Caco-2 (cell line): ENCODE results near the gene GIPC3. TPM values are rescaled to one million over a fixed set of nuclear protein-coding genes. Genes with fewer than 3 reads are reported as not detected.
"Not testable (repeated sequence)": the region's sequence is repeated elsewhere in the genome, so short reads cannot be mapped to it uniquely, and the experiment has no call there.

Experiments used
- BruUV-seq: library from RNA; stranded (reverse); fragments of 400-500 nt; replicated peaks from 2 replicates; lab custom pipeline; 2021; lab: Mats Ljungman, UMichigan
- CTCF ChIA-PET: fragments of 300-600 bp; sonication (Branson Sonifier 250); formaldehyde crosslinking; loops from one replicate; lab custom pipeline; 2022; ENCODE audit warnings: antibody characterized with exemption; lab: Charles Lee
- POLR2A ChIA-PET: fragments of 300-600 bp; sonication (Branson Sonifier 250); formaldehyde crosslinking; loops from one replicate; lab custom pipeline; 2022; ENCODE audit warnings: antibody characterized with exemption; lab: Charles Lee
- DNase-seq, 2 experiments: peaks; one replicate each; pipeline versions ENCODE4 v3.0.0 to v3.0.0-alpha.2; 2020 to 2022
- H3K27me3 ChIP-seq: replicated peaks from 2 replicates; pipeline ENCODE4 v1.6.0; 2011; ENCODE audit warnings: low read length; ENCODE audit not compliant: control insufficient read depth, insufficient read depth
- H3K36me3 ChIP-seq: 2 replicates; pipeline ENCODE4 v1.5.1; 2011; ENCODE audit warnings: low read length; ENCODE audit not compliant: control insufficient read depth, insufficient read depth
- H3K4me1 ChIP-seq: fragments of 250-450 bp; sonication (Bioruptor Pico); 2 replicates; pipeline ENCODE4 v1.5.1; 2020; ENCODE audit warnings: mild to moderate bottlenecking
- H3K4me3 ChIP-seq: 2 replicates; pipeline ENCODE4 v1.5.1; 2011; ENCODE audit warnings: low read depth, mild to moderate bottlenecking, control low read depth, low read length
- H3K9me3 ChIP-seq: fragments of 250-450 bp; sonication (Bioruptor Pico); 2 replicates; pipeline ENCODE4 v1.5.1; 2020; ENCODE audit warnings: mild to moderate bottlenecking, moderate library complexity
- H3K27ac Mint-ChIP-seq: one replicate; pipeline ENCODE4 v1.8.0; 2022; ENCODE audit warnings: mixed read lengths; ENCODE audit not compliant: unreplicated experiment
- H3K27me3 Mint-ChIP-seq: one replicate; pipeline ENCODE4 v1.8.0; 2022; ENCODE audit warnings: mixed read lengths; ENCODE audit not compliant: insufficient read depth, unreplicated experiment
- H3K36me3 Mint-ChIP-seq: one replicate; pipeline ENCODE4 v1.8.0; 2022; ENCODE audit warnings: mild to moderate bottlenecking, mixed read lengths; ENCODE audit not compliant: insufficient read depth, unreplicated experiment
- H3K4me1 Mint-ChIP-seq: one replicate; pipeline ENCODE4 v1.8.0; 2022; ENCODE audit warnings: low read depth, mixed read lengths; ENCODE audit not compliant: unreplicated experiment
- H3K4me3 Mint-ChIP-seq: one replicate; pipeline ENCODE4 v1.8.0; 2022; ENCODE audit warnings: mild to moderate bottlenecking, moderate library complexity, mixed read lengths; ENCODE audit not compliant: unreplicated experiment
- H3K9me3 Mint-ChIP-seq: one replicate; pipeline ENCODE4 v1.8.0; 2022; ENCODE audit warnings: mixed read lengths; ENCODE audit not compliant: unreplicated experiment
- intact Hi-C: fragments of 100-400 bp; cut with micrococcal nuclease; formaldehyde crosslinking; loops from one replicate; pipeline ENCODE4 v1.10.0; 2022; ENCODE audit not compliant: unreplicated experiment
- total RNA-seq: library from RNA; stranded (reverse); gene quantifications from 2 replicates; pipeline ENCODE4 v1.2.3, GENCODE V29; 2022
- TF ChIP-seq, protein P1 (sequence below), 2 experiments: fragments of 200-600 bp in 1 of 2; IDR thresholded peaks; 1 replicate in 1 of 2; 2 replicates in 1 of 2; pipeline versions ENCODE4 v1.5.1 to v1.8.0; 2011 to 2022; ENCODE audit warnings: antibody characterized with exemption in 1 of 2, control low read depth in 1 of 2, inconsistent platforms in 1 of 2, low read depth in 1 of 2, low read length in 1 of 2, mild to moderate bottlenecking in 1 of 2, moderate library complexity in 1 of 2; ENCODE audit not compliant: insufficient read depth in 1 of 2, severe bottlenecking in 1 of 2, unreplicated experiment in 1 of 2

Gene GIPC3
- total RNA-seq, 1 experiment from 2014 or later: not detected

DNA sequence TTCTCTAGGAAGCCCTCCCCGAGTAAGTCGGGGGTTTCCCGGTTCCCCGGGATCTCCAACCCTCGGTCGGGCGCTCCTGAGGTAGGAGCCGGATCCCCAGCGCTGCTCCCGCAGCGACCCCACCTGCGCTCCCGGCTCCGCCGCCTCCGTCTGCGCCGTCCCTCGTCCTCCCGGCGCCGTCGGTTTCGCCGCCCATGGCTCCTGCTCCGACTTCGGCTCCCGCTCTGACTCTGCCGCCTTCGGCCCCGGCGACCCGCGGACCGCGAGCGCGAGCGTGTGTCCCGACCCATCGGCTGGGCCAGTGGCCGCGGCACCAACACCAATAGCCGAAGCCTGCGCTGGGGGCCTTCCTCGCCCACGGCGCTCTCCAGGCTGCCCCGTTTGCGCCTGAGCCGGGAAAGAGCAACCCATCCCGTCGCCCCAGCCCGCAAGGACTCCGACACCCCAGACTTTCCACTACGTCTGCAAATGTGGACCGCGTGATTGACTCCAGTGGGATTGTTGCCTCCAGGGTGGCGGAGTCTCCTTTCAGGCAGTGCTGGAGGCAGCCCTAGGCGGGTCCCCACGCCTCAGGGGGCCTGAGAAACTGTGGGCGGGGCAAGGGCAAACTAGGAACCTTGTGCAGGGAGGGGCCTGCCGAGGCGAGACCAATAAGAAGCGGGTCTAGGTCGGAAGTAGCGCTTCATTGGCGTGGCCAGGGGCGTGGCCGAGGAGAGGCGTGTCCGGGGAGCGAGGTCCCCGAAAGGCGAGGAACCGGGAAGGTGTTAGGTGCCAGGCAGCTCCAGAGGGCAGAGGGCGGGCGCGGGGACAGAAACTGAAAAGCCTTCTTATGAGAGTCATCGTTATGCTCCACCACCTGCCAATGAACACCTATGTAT is 41.4 kb downstream of the GIPC3 start, which contains the start of gene CACTIN:
Gene CACTIN (minus strand): TSS at position 318 of the 878 bp plus-strand sequence. CDS start 28 bp downstream, at position 290.
- Mint-ChIP-seq H3K9me3 (no peaks in the 10 kb centered on the region), H3K4me3 (peak within 1 kb of the TSS; percentile 92), H3K36me3 (peaks cover 31% of the 10 kb centered on the region), H3K27ac (peak within 1 kb of the TSS; percentile 98), H3K27me3 (no peaks in the 10 kb centered on the region), H3K4me1 (peaks cover 7% of the 10 kb centered on the region)
- no peaks in the 10 kb centered on the region for H3K9me3 ChIP-seq
- POLR2A ChIA-PET: interaction anchor here (0.6 kb wide), 1 partner anchor 537 kb away, joined by 6 read pairs; no protein-coding TSS in a partner anchor
- peak; percentile 98 to 99 for DNase-seq
- intact Hi-C loops: loop anchor here (10.0 kb wide), 1 partner anchor 72 kb away; the partner anchor contains the start of gene MFSD12
- CTCF ChIA-PET: no interaction called here
- TF ChIP-seq, protein P1, sequence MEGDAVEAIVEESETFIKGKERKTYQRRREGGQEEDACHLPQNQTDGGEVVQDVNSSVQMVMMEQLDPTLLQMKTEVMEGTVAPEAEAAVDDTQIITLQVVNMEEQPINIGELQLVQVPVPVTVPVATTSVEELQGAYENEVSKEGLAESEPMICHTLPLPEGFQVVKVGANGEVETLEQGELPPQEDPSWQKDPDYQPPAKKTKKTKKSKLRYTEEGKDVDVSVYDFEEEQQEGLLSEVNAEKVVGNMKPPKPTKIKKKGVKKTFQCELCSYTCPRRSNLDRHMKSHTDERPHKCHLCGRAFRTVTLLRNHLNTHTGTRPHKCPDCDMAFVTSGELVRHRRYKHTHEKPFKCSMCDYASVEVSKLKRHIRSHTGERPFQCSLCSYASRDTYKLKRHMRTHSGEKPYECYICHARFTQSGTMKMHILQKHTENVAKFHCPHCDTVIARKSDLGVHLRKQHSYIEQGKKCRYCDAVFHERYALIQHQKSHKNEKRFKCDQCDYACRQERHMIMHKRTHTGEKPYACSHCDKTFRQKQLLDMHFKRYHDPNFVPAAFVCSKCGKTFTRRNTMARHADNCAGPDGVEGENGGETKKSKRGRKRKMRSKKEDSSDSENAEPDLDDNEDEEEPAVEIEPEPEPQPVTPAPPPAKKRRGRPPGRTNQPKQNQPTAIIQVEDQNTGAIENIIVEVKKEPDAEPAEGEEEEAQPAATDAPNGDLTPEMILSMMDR (IDR thresholded peaks at IDR 0.05; ENCODE audit: insufficient read depth in 1 of 2, low read depth in 1 of 2, low read length in 1 of 2, severe bottlenecking in 1 of 2, unreplicated experiment in 1 of 2): no peak
- no peaks in the 10 kb centered on the region for H3K4me1 ChIP-seq
- no peaks in the 10 kb centered on the region for H3K36me3 ChIP-seq
- no TSS peak for BruUV-seq
- H3K27me3 ChIP-seq: no peaks in the 10 kb centered on the region
- H3K4me3 ChIP-seq: peak within 1 kb of the TSS; percentile 98

DNA sequence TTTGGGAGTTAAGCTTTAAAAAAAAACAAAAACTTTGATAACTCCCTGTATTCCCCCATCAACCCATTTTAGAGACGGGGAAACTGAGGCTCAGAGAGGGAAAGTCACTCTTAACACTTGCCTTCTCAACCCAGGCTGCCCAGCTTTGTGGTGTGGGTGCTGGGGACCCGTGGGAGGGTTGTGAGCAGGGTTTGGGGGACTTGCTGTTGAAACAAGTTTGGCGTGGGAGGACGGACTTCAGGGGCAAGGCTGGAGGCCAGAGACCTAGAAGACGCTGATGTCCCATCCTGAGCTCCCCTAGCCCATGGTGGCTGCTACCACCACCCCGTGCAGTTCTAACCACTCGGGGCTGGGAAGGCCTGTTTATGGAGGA is 42.1 kb downstream of the GIPC3 start:
- Histone ChIP-seq H3K4me1 (no peaks in the 10 kb centered on the region), H3K9me3 (no peaks in the 10 kb centered on the region), H3K27me3 (no peaks in the 10 kb centered on the region), H3K4me3 (no peak overlapping the region), H3K36me3 (no peaks in the 10 kb centered on the region)
- ChIA-PET POLR2A (interaction anchor here (0.6 kb wide), 1 partner anchor 536 kb away, joined by 6 read pairs; no protein-coding TSS in a partner anchor), CTCF (no interaction called here)
- Mint-ChIP-seq H3K36me3 (peaks cover 31% of the 10 kb centered on the region), H3K4me1 (peaks cover 7% of the 10 kb centered on the region), H3K9me3 (no peaks in the 10 kb centered on the region), H3K4me3 (peak overlapping the region; percentile 92), H3K27ac (peak overlapping the region; percentile 98), H3K27me3 (no peaks in the 10 kb centered on the region)
- intact Hi-C loops: loop anchor here (10.0 kb wide), 1 partner anchor 73 kb away; the partner anchor contains the start of gene MFSD12
- DNase-seq: no peak
- BruUV-seq: TSS peak; percentile 54
- TF ChIP-seq, protein P1 (IDR thresholded peaks at IDR 0.05; ENCODE audit: insufficient read depth in 1 of 2, low read depth in 1 of 2, low read length in 1 of 2, severe bottlenecking in 1 of 2, unreplicated experiment in 1 of 2): no peak

GRCh38 chr19:3628766-3629165 is 43.5 kb downstream of the GIPC3 start:
- H3K4me1 Mint-ChIP-seq, POLR2A ChIA-PET, DNase-seq, H3K27ac Mint-ChIP-seq, H3K36me3 ChIP-seq, H3K4me3 Mint-ChIP-seq, H3K9me3 Mint-ChIP-seq, H3K9me3 ChIP-seq, BruUV-seq, H3K4me1 ChIP-seq, H3K4me3 ChIP-seq, H3K27me3 Mint-ChIP-seq, H3K27me3 ChIP-seq: not testable (repeated sequence)
- CTCF ChIA-PET: interaction anchor here (0.7 kb wide), 1 partner anchor 84 kb away, joined by 7 read pairs; no protein-coding TSS in a partner anchor
- intact Hi-C loops: loop anchor here (10.0 kb wide), 1 partner anchor 74 kb away; the partner anchor contains the start of gene MFSD12
- peaks cover 41% of the 10 kb centered on the region for H3K36me3 Mint-ChIP-seq
